WTC11 (cell line): ENCODE measurements around the gene TMEM117. TPM values are rescaled to one million over a fixed set of nuclear protein-coding genes. Genes with fewer than 3 reads are reported as not detected.

Source experiments
- ATAC-seq: fragments of 200-7000 bp; cut with Tn5 transposase; 2 replicates; pipeline ENCODE4 v1.10.0; 2021; ENCODE audit warnings: mild to moderate bottlenecking, moderate library complexity
- CTCF ChIA-PET: fragments of 300-600 bp; sonication (Branson Sonifier 250); formaldehyde crosslinking; loops from one replicate; lab custom pipeline; 2021; ENCODE audit warnings: antibody characterized with exemption; lab: Charles Lee
- POLR2A ChIA-PET: fragments of 350-600 bp; sonication (Branson Sonifier 250); formaldehyde crosslinking; loops from one replicate; lab custom pipeline; 2021; ENCODE audit warnings: antibody characterized with exemption; lab: Charles Lee
- DNase-seq: peaks from one replicate; pipeline ENCODE4 v3.0.0; 2021; ENCODE audit warnings: low spot score
- H3K27ac Mint-ChIP-seq: 2 replicates; pipeline ENCODE4 v1.8.0; 2021; ENCODE audit warnings: mixed read lengths
- H3K27me3 Mint-ChIP-seq: 2 replicates; pipeline ENCODE4 v1.8.0; 2021; ENCODE audit warnings: low read depth, mild to moderate bottlenecking, moderate library complexity, mixed read lengths
- H3K36me3 Mint-ChIP-seq: 2 replicates; pipeline ENCODE4 v1.8.0; 2021; ENCODE audit warnings: mixed read lengths
- H3K4me1 Mint-ChIP-seq: 2 replicates; pipeline ENCODE4 v1.8.0; 2022; ENCODE audit warnings: mixed read lengths
- H3K4me3 Mint-ChIP-seq: 2 replicates; pipeline ENCODE4 v1.8.0; 2021; ENCODE audit warnings: mild to moderate bottlenecking, moderate library complexity, mixed read lengths
- H3K9me3 Mint-ChIP-seq: 2 replicates; pipeline ENCODE4 v1.8.0; 2021; ENCODE audit warnings: mixed read lengths
- ATF1 ChIP-seq: sonication (generic); formaldehyde crosslinking; IDR thresholded peaks from 2 replicates; pipeline ENCODE4 v1.8.1; 2023; ENCODE audit warnings: mild to moderate bottlenecking, moderate library complexity, missing genetic modification reagents
- FOXP4 ChIP-seq: sonication (generic); formaldehyde crosslinking; IDR thresholded peaks from 2 replicates; pipeline ENCODE4 v1.8.0; 2022; ENCODE audit warnings: mild to moderate bottlenecking, missing genetic modification reagents
- JAZF1 ChIP-seq: fragments of 250-450 bp; sonication (Bioruptor Pico); IDR thresholded peaks from 2 replicates; pipeline ENCODE4 v1.9.0; 2021; ENCODE audit warnings: moderate library complexity, mild to moderate bottlenecking, inconsistent platforms
- MYBL2 ChIP-seq: sonication (generic); formaldehyde crosslinking; IDR thresholded peaks from 2 replicates; pipeline ENCODE4 v1.8.1; 2023; ENCODE audit warnings: mild to moderate bottlenecking, moderate library complexity, missing genetic modification reagents
- PRRX2 ChIP-seq: fragments of 250-450 bp; sonication (Bioruptor Pico); IDR thresholded peaks from 2 replicates; pipeline ENCODE4 v1.8.0; 2021; ENCODE audit warnings: mild to moderate bottlenecking
- RORB ChIP-seq: fragments of 250-450 bp; sonication (Bioruptor Pico); IDR thresholded peaks from 2 replicates; pipeline ENCODE4 v1.9.0; 2021; ENCODE audit warnings: mild to moderate bottlenecking
- STAT6 ChIP-seq: sonication (generic); formaldehyde crosslinking; conservative IDR thresholded peaks from 2 replicates; pipeline ENCODE4 v1.8.1; 2023; ENCODE audit warnings: mild to moderate bottlenecking, low read depth, missing genetic modification reagents, moderate library complexity
- TP53 ChIP-seq: sonication (generic); formaldehyde crosslinking; IDR thresholded peaks from 2 replicates; pipeline ENCODE4 v1.8.1; 2023; ENCODE audit warnings: mild to moderate bottlenecking, missing genetic modification reagents
- ZNF138 ChIP-seq: sonication (generic); formaldehyde crosslinking; conservative IDR thresholded peaks from 2 replicates; pipeline ENCODE4 v1.8.1; 2022; ENCODE audit warnings: mild to moderate bottlenecking, moderate library complexity, missing genetic modification reagents
- ZNF219 ChIP-seq: sonication (generic); formaldehyde crosslinking; IDR thresholded peaks from 2 replicates; pipeline ENCODE4 v1.8.0; 2023; ENCODE audit warnings: missing genetic modification reagents, mild to moderate bottlenecking, borderline replicate concordance
- ZSCAN18 ChIP-seq: fragments of 250-450 bp; sonication (Bioruptor Pico); IDR thresholded peaks from 2 replicates; pipeline ENCODE4 v2.1.2; 2022; ENCODE audit warnings: mild to moderate bottlenecking, moderate library complexity
- total RNA-seq: library from RNA; stranded (reverse); gene quantifications from 3 replicates; pipeline ENCODE4 v1.2.3, GENCODE V29; 2021
- TF ChIP-seq, protein P1 (sequence below): sonication (generic); formaldehyde crosslinking; IDR thresholded peaks from 2 replicates; pipeline ENCODE4 v1.8.1; 2023; ENCODE audit warnings: mild to moderate bottlenecking, missing genetic modification reagents, borderline replicate concordance
- TF ChIP-seq, protein P2 (sequence below): sonication (generic); formaldehyde crosslinking; IDR thresholded peaks from 2 replicates; pipeline ENCODE4 v1.8.1; 2023; ENCODE audit warnings: mild to moderate bottlenecking, moderate library complexity, missing genetic modification reagents
- TF ChIP-seq, protein P3 (sequence below): sonication (generic); formaldehyde crosslinking; IDR thresholded peaks from 2 replicates; pipeline ENCODE4 v1.8.1; 2023; ENCODE audit warnings: mild to moderate bottlenecking, missing genetic modification reagents
- TF ChIP-seq, protein P4 (sequence below): fragments of 250-450 bp; sonication (Bioruptor Pico); conservative IDR thresholded peaks from 2 replicates; pipeline ENCODE4 v1.9.0; 2021; ENCODE audit warnings: mild to moderate bottlenecking
- TF ChIP-seq, protein P5 (sequence below): sonication (generic); formaldehyde crosslinking; IDR thresholded peaks from 2 replicates; pipeline ENCODE4 v1.8.0; 2022; ENCODE audit warnings: mild to moderate bottlenecking, missing genetic modification reagents
- TF ChIP-seq, protein P6 (sequence below): sonication (generic); formaldehyde crosslinking; IDR thresholded peaks from 2 replicates; pipeline ENCODE4 v1.8.1; 2023; ENCODE audit warnings: mild to moderate bottlenecking, missing genetic modification reagents, moderate library complexity
- TF ChIP-seq, protein P7 (sequence below): sonication (generic); formaldehyde crosslinking; IDR thresholded peaks from 2 replicates; pipeline ENCODE4 v1.8.0; 2022; ENCODE audit warnings: mild to moderate bottlenecking, missing genetic modification reagents

Gene TMEM117
- total RNA-seq, 1 experiment from 2014 or later: 1.5 TPM

DNA sequence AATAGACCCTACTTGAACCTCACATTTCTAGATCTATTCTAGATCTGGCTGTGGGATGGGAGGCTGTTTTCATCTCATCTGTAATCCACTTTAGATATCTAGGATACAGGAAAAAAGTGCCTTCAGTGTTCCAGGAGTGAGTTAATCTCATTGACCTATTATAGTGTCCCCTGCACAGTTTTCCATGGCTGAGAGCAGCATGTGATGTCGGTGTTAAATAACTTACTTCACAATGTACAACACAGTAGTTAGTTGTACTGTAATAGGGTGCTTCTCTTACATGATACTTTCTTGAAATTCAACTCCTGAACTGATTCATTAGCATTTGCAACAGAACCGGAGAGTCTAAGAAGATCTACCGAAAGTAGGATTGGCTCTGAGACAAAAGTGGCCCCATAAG lies 62.6 kb downstream of the TMEM117 start (continued):
- TF ChIP-seq, protein P1, sequence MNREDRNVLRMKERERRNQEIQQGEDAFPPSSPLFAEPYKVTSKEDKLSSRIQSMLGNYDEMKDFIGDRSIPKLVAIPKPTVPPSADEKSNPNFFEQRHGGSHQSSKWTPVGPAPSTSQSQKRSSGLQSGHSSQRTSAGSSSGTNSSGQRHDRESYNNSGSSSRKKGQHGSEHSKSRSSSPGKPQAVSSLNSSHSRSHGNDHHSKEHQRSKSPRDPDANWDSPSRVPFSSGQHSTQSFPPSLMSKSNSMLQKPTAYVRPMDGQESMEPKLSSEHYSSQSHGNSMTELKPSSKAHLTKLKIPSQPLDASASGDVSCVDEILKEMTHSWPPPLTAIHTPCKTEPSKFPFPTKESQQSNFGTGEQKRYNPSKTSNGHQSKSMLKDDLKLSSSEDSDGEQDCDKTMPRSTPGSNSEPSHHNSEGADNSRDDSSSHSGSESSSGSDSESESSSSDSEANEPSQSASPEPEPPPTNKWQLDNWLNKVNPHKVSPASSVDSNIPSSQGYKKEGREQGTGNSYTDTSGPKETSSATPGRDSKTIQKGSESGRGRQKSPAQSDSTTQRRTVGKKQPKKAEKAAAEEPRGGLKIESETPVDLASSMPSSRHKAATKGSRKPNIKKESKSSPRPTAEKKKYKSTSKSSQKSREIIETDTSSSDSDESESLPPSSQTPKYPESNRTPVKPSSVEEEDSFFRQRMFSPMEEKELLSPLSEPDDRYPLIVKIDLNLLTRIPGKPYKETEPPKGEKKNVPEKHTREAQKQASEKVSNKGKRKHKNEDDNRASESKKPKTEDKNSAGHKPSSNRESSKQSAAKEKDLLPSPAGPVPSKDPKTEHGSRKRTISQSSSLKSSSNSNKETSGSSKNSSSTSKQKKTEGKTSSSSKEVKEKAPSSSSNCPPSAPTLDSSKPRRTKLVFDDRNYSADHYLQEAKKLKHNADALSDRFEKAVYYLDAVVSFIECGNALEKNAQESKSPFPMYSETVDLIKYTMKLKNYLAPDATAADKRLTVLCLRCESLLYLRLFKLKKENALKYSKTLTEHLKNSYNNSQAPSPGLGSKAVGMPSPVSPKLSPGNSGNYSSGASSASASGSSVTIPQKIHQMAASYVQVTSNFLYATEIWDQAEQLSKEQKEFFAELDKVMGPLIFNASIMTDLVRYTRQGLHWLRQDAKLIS (CRISPR knock-in tag): no peak
- TF ChIP-seq, protein P2, sequence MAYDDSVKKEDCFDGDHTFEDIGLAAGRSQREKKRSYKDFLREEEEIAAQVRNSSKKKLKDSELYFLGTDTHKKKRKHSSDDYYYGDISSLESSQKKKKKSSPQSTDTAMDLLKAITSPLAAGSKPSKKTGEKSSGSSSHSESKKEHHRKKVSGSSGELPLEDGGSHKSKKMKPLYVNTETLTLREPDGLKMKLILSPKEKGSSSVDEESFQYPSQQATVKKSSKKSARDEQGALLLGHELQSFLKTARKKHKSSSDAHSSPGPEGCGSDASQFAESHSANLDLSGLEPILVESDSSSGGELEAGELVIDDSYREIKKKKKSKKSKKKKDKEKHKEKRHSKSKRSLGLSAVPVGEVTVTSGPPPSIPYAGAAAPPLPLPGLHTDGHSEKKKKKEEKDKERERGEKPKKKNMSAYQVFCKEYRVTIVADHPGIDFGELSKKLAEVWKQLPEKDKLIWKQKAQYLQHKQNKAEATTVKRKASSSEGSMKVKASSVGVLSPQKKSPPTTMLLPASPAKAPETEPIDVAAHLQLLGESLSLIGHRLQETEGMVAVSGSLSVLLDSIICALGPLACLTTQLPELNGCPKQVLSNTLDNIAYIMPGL: no peak
- no peak for TF ChIP-seq RORB
- TF ChIP-seq, all 79 proteins: peak for 0

DNA sequence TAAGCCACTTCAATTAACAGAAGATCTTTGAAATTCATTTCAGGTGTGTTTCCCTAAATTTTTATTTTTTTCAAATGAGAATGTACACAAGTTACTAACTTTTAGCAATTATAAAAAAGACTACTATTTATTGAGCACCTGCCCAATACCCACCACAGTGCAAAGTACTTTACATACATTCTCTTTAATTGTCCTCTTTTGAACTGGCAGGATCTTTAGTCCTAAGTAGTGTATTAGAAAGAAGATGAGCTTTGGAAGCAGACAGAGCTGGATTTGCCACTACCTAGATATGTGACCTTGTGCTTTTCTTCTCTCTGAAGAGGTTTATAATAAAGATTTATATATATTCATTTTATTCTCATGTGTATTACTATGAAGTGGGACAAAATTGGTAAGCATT lies 63.7 kb downstream of the TMEM117 start:
- no peaks in the 10 kb centered on the region for H3K36me3 Mint-ChIP-seq
- ChIA-PET CTCF (no interaction called here), POLR2A (no interaction called here)
- TF ChIP-seq, protein P3, sequence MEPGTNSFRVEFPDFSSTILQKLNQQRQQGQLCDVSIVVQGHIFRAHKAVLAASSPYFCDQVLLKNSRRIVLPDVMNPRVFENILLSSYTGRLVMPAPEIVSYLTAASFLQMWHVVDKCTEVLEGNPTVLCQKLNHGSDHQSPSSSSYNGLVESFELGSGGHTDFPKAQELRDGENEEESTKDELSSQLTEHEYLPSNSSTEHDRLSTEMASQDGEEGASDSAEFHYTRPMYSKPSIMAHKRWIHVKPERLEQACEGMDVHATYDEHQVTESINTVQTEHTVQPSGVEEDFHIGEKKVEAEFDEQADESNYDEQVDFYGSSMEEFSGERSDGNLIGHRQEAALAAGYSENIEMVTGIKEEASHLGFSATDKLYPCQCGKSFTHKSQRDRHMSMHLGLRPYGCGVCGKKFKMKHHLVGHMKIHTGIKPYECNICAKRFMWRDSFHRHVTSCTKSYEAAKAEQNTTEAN (CRISPR knock-in tag): no peak
- TF ChIP-seq STAT6 (no peak), FOXP4 (no peak), TP53 (no peak), ATF1 (no peak), JAZF1 (CRISPR knock-in tag) (no peak), ZNF219 (no peak), PRRX2 (CRISPR knock-in tag) (no peak), MYBL2 (CRISPR knock-in tag) (no peak), ZSCAN18 (CRISPR knock-in tag) (no peak), ZNF138 (CRISPR knock-in tag) (no peak)
- TF ChIP-seq, protein P4, sequence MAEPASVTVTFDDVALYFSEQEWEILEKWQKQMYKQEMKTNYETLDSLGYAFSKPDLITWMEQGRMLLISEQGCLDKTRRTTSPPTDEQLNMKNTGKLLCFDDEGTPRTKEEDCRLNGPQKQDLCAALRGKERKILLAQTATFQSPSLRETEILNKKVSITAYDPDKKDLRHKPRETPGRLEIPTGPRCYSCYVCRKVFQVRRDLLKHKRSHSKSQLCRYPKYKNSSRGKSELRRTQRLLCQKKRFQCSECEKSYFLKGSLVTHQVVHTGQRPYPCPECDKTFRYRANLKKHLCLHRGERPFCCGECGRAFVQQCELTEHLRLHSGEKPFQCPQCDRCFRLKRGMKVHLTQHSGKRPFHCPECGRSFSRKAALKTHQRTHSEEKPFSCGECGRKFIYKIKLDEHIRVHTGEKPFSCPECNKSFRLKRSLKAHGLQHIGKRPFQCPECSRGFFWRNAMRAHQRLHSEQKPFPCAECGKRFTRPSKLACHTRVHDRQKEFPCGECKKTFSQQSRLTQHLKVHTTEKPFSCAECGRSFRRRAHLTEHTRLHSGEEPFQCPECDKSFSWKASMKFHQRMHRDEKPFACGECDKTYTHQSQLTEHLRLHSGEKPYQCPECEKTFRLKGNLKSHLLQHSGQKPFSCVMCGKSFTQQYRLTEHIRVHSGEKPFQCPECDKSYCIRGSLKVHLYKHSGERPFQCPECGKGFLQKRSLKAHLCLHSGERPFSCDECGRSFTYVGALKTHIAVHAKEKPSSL (CRISPR knock-in tag): no peak
- TF ChIP-seq, protein P5, sequence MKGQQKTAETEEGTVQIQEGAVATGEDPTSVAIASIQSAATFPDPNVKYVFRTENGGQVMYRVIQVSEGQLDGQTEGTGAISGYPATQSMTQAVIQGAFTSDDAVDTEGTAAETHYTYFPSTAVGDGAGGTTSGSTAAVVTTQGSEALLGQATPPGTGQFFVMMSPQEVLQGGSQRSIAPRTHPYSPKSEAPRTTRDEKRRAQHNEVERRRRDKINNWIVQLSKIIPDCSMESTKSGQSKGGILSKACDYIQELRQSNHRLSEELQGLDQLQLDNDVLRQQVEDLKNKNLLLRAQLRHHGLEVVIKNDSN (CRISPR knock-in tag): no peak
- TF ChIP-seq, protein P6, sequence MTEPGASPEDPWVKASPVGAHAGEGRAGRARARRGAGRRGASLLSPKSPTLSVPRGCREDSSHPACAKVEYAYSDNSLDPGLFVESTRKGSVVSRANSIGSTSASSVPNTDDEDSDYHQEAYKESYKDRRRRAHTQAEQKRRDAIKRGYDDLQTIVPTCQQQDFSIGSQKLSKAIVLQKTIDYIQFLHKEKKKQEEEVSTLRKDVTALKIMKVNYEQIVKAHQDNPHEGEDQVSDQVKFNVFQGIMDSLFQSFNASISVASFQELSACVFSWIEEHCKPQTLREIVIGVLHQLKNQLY: no peak
- TF ChIP-seq, protein P7, sequence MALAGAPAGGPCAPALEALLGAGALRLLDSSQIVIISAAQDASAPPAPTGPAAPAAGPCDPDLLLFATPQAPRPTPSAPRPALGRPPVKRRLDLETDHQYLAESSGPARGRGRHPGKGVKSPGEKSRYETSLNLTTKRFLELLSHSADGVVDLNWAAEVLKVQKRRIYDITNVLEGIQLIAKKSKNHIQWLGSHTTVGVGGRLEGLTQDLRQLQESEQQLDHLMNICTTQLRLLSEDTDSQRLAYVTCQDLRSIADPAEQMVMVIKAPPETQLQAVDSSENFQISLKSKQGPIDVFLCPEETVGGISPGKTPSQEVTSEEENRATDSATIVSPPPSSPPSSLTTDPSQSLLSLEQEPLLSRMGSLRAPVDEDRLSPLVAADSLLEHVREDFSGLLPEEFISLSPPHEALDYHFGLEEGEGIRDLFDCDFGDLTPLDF (CRISPR knock-in tag): no peak
- peaks cover 23% of the 10 kb centered on the region for H3K4me1 Mint-ChIP-seq
- H3K27ac Mint-ChIP-seq: no peak overlapping the region
- no peak overlapping the region for H3K4me3 Mint-ChIP-seq
- ATAC-seq (peak; percentile 79), DNase-seq (no peak)
- H3K27me3 Mint-ChIP-seq: no peaks in the 10 kb centered on the region; the same call in 1 of the 2 replicates
- H3K9me3 Mint-ChIP-seq: peaks cover 7% of the 10 kb centered on the region
